DMS 273 (cell line): ENCODE data around the gene EFCAB13.
A peak's percentile ranks its signal among the peaks of the same experiment; 100 is the strongest.

Experiments
- DNase-seq: peaks from one replicate; lab custom pipeline; 2025; ENCODE audit not compliant: unreplicated experiment; lab: John Stamatoyannopoulos, UW

Gene EFCAB13

DNA sequence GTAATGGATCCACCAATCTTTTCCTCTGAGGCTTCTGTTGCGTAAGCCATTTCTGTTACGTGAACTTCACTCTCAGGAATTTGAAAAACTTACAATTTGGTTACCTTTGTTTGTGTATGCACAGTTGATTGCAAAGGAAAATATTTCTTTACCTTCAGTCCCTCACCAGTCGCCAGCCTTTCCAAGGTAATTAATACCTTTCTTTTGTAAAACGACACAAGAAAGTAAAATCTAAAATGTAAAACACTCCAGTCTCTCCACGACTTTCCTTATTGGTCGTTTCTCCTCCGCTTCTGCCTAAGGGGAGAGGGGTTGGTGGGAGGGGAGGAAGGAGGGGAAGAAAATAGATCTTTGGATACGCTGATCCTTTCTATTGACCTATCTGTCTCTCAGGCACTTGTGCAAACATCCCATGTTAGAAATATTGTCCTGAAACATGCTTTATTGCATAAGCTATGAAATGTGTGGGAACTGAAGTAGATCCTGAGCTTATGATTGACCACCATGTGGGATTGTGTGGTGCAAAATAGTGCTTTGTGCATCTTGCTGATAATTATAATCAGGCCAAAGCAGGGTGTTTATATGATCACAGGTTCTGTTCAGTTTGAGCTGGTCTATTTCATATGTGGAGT is 32.4 kb upstream of the EFCAB13 start:
- DNase-seq, result no peak

DNA sequence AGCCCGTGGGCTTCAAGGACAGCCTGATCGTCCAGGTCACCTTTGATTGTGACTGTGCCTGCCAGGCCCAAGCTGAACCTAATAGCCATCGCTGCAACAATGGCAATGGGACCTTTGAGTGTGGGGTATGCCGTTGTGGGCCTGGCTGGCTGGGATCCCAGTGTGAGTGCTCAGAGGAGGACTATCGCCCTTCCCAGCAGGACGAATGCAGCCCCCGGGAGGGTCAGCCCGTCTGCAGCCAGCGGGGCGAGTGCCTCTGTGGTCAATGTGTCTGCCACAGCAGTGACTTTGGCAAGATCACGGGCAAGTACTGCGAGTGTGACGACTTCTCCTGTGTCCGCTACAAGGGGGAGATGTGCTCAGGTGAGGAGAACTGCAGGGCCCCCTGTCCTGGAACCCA is 31.5 kb upstream of the EFCAB13 start:
- no peak for DNase-seq

DNA sequence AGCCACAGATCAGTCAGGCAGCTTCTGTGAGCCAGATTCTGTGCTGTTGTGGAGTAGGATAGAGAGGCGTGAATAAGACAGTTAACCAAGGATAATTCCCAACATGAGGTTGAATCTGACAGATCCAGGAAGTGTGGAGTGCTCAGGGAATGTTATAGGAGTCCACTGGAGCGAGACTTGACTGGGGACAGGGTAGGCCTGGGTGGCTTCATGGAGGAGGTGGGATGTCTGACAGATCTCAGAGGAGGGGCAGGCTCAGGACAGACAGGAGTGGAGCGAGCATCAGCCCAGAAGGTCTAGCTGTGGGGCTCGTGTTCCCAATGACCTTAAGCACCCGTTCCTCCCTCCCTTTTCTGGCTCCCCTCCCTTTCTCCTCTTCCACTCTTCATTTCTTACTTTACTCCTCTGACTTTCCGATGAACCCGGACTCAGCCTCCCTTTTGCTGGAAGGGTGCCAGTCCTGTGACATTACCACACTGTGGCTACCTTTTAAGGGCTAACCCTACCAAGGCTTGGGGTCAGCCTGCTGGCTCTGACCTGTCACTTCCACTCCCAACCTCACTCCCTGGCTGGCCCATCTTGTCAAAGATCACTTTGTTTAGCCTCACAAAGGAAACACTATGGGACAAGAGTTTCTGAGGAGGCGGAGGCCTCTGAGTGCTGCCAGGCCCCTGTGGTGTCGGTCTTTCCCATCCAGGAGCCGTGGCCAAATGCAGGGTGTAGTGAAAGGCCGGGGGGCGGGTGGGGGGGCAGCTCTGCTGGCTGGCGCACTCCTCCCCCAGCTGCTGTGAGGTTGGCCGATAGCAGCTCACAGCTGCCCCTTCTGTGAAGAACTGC is 28.5 kb upstream of the EFCAB13 start:
- DNase-seq, result no peak

DNA sequence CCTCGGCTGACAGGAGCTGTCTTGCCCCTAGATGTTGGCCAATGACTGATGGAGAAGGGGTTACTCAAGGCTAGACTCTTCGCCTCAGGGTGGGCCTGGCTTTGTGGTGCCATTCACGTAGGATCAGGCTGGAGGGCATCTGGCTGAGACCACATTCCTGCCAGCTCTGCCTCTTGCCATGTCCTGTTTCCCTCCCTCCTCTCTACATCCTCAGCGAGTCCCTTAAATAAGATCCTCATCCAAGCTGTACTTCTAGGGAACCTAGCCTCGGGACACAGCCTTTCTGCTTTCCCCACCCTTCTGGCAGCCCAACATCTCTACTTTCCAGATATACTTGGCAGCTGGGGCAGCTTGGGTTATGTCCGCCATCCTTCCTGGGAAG is 27.9 kb upstream of the EFCAB13 start:
- no peak for DNase-seq

DNA sequence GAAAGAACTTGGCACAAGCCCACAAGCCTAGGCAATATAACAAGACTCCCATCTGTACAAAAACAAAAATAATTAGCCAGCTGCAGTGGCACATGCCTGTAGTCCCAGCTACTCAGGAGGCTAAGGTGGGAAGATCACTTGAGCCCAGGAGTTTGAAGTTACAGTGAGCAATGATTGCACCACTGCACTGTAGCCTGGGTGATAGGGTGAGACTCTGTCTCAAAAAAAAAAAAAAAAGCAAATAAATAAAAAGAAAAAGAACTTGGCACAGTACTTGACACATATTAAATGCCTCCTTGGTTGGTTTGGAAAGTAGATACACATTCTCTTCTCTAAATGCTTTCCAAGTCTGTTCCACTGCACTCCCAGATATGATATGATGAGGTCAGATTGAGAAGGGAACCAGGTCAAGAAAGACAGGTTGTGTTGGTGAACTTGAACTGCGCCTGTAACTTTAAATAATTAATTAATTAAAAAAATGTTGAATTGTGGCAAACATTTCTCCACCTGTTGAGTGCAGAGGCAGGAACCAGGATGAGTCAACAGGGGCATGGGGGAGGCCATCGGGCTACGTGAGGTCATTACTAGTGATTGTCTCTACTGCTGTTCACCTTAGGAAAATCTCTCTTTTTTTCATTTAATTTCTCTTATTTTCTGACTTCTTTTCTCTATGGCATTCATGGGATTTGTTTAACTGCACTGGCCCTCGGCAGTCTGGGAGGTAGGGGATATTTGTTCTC is 25.9 kb upstream of the EFCAB13 start:
- DNase-seq, result peak; percentile 55

DNA sequence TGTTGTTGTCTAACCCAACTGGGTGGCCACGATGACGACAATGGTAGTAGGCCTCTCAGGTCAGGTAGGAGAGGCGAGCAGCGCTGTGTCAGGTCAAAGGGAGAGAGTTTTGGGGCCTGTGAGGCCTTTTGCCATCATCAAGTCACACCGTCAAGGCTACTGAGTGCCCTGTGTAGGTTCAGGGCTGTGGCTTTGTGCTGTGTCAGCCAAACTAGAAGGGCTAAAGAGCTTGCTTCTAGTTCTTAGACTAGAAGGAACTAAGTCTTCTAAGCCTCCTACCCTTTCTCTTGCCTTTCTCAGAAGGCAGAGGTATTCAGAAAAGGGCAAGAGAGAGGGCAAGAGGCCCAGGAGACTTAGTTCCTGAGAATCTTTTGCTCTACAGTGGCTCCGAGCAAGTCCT is 25.0 kb upstream of the EFCAB13 start:
- no peak for DNase-seq

DNA sequence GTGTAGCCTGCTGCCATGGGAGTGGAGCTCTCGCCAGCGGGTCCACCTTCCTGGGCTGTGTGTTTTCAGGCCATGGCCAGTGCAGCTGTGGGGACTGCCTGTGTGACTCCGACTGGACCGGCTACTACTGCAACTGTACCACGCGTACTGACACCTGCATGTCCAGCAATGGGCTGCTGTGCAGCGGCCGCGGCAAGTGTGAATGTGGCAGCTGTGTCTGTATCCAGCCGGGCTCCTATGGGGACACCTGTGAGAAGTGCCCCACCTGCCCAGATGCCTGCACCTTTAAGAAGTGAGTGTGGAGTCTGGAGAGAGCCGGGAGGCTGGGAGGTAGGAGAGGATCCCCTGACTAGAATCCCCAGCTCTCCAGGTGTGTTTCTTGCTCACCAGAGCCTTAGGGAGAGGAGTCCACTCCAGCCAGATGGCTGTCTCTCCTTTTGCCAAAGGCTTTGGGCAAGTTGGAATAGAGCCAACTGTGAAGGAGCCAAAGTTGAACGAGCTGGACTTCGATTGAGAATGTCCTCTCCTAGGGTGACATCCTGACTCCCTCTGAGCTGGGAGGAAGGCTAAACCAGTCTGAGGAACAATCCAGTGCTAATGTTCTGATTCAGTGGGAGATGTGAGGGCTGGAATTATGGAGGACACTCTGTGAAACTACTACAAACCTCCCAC is 24.4 kb upstream of the EFCAB13 start:
- no peak for DNase-seq

DNA sequence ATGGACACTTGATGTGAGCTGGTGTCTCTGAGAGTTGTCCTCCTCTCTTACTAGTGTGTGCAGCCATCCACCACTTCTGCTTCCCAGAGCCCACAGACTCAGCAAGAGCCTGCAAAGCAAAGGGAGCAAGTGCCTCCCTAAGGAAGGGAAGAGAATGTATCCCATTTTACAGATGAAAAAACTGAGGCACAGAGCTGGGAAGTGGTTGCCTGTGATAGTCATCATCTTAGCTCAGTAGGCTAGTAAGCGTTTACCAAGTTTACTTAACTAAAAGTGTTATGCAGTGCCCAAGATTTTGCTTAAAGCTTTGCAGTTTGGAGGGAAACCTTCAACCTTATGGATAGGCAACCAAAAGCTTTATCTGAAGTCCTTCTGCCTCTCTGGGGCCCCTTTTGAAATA is 23.0 kb upstream of the EFCAB13 start:
- DNase-seq, result no peak

DNA sequence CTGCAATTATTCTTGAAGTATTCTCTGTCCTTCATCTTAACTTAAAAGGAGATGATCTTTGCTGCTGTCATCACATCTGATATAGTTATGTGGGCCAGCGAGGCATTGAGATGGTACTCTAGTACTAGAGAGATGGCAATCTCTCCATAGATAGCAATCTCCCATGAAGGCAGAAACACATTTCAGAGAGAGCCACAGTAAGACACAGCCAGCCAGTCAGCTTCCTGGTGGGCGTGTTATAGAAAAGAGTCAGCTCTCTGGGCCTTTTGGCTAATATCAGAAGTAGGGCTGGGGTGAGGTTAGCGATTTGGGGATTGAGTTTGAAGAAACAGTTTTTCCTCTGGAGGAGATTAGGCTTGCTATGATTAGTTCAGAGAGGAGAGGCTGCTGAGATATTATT is 22.6 kb upstream of the EFCAB13 start:
- no peak for DNase-seq

DNA sequence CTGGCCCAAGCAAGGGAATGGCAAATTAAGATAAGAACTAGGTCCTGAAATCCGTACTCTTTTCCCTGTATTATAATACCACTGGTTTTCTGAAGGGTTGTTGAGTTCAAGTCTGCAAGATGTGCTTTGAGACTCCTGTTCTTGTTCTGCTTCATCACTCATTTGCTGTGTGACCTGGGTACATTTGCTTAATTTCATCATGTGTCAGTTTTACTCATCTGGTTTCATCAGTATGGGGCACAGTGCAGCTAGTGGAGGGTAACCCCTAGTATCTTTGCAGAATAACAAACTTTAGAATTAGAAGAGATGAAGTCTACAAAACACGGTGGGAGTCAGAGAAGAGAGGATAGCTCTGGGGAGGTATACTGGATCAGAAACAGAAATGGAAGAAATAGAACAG is 21.9 kb upstream of the EFCAB13 start:
- DNase-seq, result no peak

DNA sequence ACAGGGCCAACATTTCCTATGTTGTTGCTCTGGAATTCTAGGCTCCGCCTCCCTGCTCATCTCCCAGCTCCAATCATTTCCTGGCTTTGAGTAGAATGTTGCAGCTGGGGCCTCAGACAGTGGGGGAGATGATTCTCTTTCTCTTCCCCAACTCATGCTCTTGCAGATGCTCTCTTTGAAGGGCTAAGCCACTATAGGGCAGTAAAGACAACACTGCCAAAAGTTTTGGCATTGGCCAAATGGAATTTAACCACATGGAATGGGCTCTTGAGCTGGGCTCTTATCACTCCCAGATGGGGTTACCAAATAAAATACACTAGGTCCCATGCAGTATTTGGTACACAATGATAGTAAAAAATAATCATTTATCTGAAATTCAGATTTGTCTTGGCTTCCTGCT is 19.6 kb upstream of the EFCAB13 start:
- no peak for DNase-seq

DNA sequence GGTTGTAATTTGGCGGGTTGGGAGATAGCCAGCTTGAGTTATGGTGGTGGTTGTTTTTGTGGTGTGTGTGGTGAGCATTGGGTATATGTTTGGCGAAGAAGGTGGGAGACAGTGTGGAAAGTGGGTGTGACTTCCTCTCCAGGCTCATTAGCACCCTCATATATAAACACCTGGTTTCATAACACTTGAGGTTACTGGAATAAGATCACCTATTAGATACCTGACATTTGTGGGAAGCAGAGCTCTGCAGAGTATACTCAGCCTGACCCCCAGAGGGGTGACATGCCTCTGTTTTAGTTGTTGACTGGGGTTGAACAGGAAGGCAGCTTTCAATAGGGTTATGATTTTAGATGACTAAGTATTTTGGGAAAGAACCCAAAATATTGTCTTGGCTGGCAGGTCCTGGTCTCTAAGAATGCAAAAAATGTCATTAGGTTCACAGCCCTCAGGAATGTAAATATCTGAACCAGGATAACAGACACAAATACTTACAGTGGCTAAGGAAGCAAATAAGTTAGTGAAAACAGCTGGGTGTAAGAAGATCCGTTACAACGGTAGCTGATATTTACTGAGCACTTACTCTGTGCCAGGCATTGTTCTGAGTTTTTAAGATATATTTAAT is 18.3 kb upstream of the EFCAB13 start:
- DNase-seq, result no peak

DNA sequence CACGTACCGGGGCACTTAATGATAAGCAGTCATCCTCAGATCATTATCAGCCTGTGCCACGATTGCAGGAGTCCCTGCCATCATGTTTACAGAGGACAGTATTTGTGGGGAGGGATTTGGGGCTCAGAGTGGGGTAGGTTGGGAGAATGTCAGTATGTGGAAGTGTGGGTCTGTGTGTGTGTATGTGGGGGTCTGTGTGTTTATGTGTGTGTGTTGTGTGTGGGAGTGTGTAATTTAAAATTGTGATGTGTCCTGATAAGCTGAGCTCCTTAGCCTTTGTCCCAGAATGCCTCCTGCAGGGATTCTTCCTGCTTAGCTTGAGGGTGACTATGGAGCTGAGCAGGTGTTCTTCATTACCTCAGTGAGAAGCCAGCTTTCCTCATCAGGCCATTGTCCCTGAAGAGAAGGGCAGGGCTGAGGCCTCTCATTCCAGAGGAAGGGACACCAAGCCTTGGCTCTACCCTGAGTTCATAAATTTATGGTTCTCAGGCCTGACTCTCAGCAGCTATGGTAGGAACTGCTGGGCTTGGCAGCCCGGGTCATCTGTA is 13.5 kb upstream of the EFCAB13 start:
- DNase-seq, result no peak

DNA sequence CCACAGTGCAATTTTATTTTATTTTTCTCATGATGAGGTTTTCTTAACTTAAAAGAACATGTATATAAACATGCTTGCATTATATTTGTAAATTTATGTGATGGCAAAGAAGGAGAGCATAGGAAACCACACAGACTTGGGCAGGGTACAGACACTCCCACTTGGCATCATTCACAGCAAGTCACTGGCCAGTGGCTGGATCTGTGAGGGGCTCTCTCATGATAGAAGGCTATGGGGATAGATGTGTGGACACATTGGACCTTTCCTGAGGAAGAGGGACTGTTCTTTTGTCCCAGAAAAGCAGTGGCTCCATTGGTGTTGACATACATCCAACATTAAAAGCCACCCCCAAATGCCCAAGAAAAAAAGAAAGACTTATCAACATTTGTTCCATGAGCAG is 12.3 kb upstream of the EFCAB13 start:
- no peak for DNase-seq

DNA sequence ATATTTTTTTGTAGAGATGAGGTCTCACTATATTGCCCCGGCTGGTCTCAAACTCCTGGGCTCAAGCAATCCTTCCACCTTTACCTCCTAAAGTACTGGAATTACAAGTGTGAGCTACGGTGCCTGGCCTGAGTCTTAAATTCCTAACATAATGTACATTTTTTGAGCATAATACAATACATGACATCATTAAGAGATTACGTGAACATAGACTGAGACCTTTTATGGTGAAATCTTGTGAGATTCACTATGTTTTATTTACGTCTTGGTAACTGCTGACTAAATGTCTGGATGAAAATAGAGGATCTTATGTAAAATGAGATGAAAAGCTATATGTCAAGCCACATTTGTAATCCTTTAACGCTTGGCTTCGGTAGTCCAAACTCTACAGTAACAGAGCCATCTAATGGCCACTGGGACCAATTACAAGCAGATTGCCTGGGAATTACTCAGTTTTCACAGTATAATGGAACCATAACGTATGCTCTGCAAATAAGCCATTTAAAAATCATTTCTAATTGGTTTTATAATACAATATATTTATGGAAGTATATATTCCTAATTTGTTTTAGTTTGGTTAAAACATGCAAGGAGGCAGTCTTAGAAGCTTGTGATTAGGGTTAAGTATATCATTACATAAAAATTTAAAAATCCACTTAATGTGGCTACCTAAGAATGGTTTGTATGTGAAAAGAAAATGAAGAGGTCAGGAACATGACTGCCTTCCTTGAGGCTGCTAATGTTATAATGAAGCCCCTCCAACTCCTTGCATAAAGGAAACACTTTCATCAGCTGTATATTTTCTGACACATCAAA is 8.1 kb upstream of the EFCAB13 start:
- peak; percentile 77 for DNase-seq

DNA sequence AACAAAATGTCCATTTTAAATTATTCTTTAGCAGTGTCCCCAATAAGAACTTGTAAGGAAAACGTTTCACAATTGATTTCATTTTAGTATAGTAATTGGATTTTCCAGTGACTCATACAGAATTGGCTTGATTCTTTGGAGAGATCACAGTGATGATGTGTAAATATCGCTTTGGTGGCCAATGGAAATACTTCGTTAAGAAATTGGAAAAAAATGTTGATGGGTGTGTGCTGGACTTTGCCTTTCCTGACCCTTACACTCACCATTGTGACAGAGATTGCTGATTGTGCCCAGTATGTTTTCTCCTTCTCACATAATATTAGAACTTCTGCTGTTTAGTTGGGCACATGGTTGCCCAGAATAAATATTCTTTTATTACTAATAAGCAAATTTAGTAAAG is 7.4 kb upstream of the EFCAB13 start:
- no peak for DNase-seq

DNA sequence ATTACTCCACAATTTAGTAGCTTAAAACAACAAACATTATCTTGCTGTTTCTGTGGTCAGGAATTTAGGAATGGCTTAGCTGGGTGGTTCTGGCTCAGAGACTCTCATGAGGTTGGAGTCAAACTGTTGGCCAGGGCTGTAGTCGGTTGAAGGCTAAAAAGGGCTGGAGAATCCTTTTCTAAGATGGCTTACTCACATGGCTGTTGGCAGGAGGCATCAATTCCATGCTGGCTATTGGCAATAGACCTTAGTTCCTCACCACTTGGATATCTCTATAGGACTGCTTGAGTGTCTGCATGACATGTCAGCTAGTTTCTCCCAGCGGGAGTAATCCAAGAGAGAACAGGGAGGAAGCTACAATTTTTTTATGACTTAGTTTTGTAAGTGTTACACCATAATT is 6.6 kb upstream of the EFCAB13 start:
- DNase-seq, result no peak

DNA sequence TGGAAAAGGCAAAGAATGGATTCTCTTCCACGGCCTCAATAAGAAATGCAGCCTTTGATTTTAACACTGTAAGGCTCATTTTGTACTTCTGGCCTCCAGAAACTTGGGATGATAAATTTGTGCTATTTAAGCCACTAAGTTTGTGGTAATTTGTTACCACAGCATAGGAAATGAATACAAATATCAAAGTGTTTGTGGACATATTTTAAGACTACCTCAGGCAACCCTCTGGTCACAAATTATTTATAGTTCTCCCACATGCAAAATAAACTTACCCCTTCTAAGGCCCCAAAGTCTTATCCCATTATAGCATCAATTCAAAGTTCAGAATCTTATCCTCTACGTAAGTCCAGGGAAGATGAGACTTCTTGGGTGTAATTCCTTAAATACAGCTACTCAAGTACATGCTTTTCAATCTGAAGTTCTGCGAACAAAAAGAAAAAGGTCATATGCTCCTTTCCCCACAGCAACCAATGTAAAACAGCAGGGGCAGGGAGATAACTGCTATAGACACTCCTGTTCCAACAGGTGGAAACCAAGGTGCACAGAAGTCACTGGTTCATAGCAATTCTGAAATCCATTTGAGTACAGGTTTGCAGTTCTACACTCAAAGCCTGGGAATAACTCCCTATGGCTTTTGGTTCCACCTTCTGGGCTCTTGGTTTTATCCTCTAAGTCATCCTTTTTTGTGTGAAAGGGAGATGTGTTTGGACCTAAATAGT is 5.4 kb upstream of the EFCAB13 start:
- DNase-seq, result no peak

DNA sequence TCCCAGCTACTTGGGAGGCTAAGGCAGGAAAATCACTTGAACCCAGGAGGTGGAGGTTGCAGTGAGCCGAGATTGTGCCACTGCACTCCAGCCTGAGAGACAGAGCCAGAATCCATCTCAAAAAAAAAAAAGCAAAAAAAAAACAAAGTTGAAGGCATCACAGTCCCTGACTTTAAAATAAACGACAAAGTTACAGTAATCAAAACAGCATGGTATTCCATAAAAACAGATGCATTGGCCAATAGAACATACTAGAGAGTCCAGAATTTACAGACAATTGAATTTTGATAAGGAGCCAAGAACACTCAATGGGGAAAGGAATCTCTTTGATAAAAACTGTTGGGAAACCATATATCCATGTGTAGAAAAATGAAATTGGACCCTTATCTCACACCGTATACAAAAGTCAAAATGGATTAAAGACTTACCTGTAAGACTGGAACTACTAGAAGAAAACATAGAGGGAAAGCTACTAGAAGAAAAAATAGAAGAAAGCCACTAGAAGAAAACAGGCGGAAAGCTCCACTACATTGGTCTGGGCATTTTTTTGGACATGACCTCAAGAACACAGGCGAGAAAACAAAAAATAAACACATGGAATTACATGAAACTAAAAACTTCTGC is 2.8 kb upstream of the EFCAB13 start:
- no peak for DNase-seq
